IPS-18c (cell line): ENCODE results near the gene HPCAL1.
"Not testable (repeated sequence)": the region's sequence is repeated elsewhere in the genome, so short reads cannot be mapped to it uniquely, and the experiment has no call there.

Source experiments
- H3K4me3 ChIP-seq: 2 replicates; pipeline ENCODE4 v1.7.0; 2013; ENCODE audit warnings: low read depth, mild to moderate bottlenecking, low read length, moderate library complexity; ENCODE audit not compliant: insufficient read depth
- H3K9me3 ChIP-seq: one replicate; pipeline ENCODE4 v1.6.1; 2013; ENCODE audit warnings: mild to moderate bottlenecking, low read length, moderate library complexity; ENCODE audit not compliant: control insufficient read depth, insufficient read depth

Gene HPCAL1

DNA sequence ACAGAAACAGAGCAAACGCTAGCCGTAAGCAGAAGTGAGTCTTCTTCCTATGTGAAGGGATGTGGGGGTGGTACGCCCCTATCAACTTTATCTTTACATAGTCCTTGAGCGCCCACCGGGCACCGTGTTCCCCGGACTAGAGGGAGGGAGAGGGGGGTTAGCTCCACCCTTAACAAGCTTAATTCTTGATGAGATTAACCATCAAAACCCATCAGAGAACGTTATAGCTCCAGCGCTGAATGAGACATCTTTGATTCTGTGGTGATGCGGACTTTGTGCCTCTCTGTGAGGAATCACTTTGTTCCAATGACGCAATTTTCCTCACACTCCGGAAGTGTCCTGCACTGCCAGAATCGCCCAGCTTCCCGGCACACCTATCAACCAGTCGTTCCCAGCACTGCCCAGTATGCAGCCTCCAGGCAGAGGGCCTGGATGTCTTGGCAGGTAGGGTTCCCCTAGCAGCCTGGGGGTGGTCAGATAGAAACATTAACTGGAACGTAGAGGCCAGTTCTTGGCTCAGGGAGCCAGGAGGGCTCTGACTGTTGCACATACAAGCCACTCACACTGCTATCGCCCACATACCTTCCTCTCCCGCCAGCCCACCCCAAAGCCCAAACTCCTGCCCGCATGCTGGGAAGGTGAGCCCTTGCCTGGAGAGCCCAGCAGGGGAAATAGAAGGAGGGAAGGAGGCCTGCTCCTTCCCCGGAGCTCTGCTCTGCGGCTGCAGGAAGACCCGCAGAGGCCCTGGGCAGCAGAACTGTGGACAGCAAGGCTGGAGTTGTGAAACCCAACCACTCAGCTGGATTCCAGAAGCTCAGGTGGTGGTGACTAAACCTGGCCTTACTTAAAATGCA lies 147.4 kb downstream of the HPCAL1 start:
- H3K4me3 ChIP-seq, result no peak overlapping the region
- no peaks in the 10 kb centered on the region for H3K9me3 ChIP-seq

DNA sequence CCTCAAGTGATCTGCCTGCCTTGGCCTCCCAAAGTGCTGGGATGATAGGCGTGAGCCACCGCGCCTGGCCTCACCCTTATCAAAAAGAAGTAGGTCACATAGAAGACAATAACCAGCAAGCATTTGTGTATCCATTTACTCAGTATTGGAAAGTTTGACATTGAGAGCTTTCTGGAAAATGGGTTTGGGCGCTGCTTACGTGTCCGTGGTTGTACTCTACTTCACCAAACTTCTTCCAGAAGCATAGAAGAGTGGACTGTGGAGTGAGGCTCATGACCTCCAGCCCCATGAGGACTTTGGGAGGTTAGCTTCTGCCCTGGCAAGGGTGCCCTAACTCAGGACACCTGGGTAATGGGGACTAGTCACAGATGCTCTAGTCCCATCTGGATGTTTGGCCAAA lies 149.1 kb downstream of the HPCAL1 start:
- no peak overlapping the region for H3K4me3 ChIP-seq
- no peaks in the 10 kb centered on the region for H3K9me3 ChIP-seq

- no peaks in the 10 kb centered on the region for H3K9me3 ChIP-seq
These were observed 149.6 kb downstream of the HPCAL1 start for GRCh38 chr2:10452312-10452711.

DNA sequence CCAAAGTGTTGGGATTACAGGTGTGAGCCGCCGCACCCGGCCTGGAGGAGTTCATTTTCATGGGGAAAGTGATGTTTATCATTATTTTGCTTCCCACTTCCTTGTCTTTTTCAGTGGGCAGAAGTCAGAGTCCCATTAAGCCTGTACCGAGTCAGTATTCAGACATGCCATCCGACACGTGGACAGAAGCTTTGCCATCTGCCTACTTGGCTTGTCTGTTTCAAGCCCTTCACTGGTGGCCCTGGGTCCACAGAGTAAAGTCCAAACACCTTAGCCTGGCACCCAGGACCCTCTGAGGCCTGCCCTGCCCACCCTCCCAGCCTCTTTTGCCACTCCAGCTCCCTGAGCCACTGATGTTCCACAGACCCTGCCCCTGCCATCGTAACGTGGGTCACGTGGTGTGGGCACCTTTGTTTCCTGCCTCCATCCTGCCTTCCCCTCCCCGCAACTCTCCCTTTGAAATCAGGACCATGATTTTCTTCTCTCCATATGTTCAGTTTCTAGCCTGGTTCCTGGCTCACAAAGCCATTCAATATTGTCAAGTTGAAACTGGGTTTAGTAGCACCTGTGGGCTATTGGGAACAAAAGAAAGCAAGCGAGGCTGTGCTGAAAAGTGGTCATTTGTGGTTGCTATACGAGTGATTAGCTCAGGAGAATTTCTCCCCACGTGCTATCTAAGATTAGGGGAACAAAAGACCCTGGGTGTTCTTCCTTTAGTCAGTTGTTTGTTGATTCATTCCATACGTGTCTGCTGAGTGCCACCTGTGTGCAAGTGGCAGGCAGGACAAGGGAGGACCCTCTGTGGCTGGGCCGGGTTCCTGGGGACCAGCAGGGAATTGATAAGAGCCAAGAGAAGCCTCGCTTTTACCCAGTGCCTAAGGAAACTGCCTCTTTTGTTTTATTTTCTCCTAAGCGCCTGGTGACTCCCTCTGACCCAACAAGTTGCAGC lies 150.5 kb downstream of the HPCAL1 start:
- H3K9me3 ChIP-seq, result no peaks in the 10 kb centered on the region

More at GRCh38 chr2:10452312-10452711, 149.6 kb downstream of the HPCAL1 start:
- no peak overlapping the region for H3K4me3 ChIP-seq

GRCh38 chr2:10453905-10454298 lies 151.2 kb downstream of the HPCAL1 start:
- Histone ChIP-seq H3K4me3 (no peak overlapping the region), H3K9me3 (no peaks in the 10 kb centered on the region)

More for the DNA sequence above, 150.5 kb downstream of the HPCAL1 start:
- no peak overlapping the region for H3K4me3 ChIP-seq

DNA sequence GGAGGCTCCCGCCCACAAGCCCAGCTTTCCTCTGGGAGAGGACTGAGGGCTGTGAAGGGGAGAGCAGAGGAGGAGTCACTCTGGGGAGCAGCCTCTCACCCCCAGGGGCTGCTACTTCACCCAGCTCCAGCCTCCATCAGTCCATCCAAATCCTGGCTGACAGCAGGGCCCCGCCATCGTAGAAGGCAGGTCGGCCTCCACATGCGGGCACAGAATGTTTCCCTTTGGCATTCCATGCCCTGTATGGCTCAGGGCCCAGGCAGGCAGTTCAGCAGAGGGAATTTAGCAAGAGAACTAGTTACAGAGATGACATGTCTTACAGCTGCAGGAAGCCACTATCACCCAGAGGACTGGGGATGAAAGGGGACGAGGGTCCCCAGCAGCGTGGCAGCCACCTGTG lies 151.8 kb downstream of the HPCAL1 start:
- H3K9me3 ChIP-seq, result no peaks in the 10 kb centered on the region
- no peak overlapping the region for H3K4me3 ChIP-seq

GRCh38 chr2:10457195-10457594 lies 154.5 kb downstream of the HPCAL1 start:
- H3K9me3 ChIP-seq, H3K4me3 ChIP-seq: not testable (repeated sequence)

DNA sequence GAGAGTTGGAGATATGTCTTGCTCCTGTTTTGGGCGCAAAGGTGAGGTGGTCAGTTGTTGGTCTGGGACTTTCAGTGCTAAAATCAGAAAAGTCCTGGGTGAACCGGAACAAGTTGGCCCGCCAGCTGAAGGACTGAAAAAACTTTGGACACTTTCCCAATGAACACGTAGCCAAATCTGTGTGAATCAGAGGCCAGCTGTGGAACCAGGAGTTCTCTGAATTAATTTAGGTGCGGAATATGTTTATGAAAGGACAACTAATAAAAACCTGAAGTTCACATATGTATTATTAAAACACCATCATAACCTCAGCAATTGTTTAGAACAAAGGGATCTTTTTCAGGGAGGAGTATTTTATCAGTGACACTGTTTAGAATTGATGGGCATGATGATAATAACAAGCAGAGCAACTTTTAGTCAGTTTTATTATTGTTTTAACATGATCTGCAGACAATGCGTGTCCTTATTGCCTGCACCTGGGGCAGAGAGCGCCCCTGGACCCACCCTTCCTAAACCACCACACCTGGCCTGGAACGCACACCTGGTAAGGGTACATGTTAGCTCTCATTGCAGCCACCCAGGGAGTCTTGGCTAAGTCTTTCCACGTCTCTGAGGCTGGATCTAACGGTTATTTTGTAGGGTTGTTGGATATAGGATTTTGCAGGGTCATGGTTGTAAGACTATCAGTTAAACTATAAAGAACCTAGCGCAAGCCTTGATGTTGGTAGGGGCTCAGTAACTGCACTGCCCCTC lies 155.3 kb downstream of the HPCAL1 start:
- Histone ChIP-seq H3K9me3 (no peaks in the 10 kb centered on the region), H3K4me3 (no peak overlapping the region)

DNA sequence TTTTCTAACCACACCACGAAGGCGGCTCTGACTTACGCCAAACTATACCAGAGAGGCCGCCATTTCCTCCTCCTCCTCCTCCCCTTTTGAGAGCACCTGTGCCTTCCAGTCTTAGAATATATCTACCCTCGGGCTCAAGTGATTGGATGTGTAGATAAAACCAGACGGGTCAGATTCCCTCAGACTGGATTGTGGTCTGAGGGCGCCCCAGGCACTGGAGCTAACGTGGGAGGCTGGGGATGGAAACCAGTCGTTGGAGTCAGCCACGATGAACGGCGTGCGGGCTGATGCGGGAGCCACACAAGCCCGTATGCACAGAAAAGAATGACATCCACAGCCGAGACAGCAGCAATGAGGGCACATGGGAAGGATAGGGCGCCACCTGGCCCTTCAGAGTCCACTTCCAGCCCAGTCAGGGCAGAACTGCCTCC lies 157.7 kb downstream of the HPCAL1 start:
- H3K9me3 ChIP-seq, result no peaks in the 10 kb centered on the region
- no peak overlapping the region for H3K4me3 ChIP-seq

DNA sequence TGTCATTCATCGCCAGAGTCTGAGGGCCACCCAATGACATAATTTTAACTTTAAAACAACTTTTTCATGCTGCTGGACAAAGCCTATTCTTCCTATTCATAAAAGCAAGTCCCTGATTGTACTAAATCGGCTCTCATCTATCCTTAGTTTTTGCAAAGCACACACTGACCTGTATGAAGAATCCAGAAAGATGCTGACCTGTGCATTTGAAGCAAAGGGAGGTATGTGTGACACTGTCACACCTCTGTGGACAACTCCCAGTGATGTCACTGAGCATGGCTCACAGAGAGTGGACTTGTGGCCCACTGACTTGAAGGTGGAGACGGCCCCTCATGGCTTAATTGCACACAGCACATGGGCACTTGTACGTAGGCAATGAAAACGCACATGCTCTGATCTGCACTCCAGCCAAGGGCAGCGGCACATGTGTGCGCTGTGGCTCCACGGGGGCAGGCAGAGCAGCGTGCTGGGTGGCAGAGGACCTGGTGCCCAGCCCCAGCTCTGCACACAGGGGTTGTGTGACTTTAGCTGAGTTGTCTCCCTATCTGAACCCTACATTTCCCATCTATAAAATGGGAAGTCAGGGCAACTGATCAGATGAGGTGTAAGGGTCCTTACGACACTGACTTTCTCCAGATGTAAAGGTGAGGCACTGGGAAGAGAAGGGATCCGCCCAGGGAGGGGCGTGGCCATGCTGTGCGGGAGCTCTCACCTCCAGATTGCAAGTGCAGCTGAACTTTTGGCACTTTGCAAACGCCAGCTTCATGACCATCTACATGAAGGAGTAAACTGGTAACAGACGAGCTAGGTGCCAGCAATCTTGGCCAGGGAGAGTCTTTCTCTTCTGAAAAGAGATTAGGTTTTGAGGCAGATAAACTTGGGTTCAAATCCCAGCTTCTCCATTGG lies 159.7 kb downstream of the HPCAL1 start:
- Histone ChIP-seq H3K4me3 (no peak overlapping the region), H3K9me3 (no peaks in the 10 kb centered on the region)

DNA sequence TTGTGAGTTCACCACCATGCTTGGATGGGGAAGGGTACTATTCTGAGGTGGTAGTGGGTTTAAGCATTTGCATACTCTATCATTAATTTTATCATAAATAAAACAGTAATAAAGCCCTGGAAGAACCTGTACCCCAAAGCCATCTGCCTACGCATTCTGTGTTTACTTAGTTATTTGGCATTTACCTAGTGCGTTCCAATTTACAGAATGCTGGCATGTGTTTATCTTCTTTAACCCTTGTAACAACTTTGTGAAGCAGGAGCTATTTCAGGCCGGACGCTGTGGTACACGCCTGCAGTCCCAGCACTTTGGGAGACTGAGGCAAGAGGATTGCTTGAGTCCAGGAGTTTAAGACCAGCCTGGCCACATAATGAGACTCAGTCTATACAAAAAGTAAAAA lies 163.2 kb downstream of the HPCAL1 start:
- no peaks in the 10 kb centered on the region for H3K9me3 ChIP-seq
- H3K4me3 ChIP-seq, result no peak overlapping the region

DNA sequence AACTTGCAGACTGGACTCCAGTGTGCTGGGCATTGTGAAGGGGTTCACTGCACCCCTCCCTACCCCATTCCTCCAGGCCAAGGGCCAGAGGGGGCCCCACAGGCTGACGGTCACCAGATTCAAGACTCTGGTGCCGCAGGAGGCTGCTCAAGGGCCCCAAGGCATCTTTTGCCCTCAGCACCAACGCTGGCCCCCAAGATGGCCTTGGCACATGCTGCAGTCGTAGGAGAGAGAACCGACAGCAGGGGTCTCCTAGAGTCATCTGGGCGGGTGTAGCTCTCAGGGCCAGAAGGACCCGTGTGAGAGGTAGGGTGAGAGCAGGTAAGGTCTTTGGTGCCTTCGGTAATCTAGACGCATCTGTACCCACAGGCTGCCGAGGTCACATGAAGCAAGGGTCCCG lies 164.1 kb downstream of the HPCAL1 start:
- H3K9me3 ChIP-seq, result no peaks in the 10 kb centered on the region
- H3K4me3 ChIP-seq, result no peak overlapping the region

DNA sequence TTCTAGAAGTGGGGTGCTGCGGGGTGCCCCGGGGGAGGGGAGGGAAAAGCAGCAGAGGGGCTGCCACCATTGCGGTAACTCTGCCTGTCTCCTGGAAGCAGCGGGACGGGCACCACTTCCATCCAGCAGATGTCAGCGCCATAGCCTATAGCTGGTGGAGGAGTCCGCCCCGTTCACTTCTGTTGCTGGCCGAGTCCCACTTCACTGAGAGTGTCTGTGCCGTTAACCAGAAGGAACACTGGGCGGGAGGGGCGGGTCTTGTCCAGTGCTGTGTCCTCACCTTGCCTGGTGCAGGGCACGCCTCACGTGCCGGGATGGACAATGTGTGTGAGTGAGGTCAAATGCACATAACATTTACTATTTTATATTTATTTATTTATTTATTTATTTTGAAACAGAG lies 164.7 kb downstream of the HPCAL1 start:
- no peaks in the 10 kb centered on the region for H3K9me3 ChIP-seq
- H3K4me3 ChIP-seq, result no peak overlapping the region

- no peaks in the 10 kb centered on the region for H3K9me3 ChIP-seq
- no peak overlapping the region for H3K4me3 ChIP-seq
These were observed 166.6 kb downstream of the HPCAL1 start for GRCh38 chr2:10469301-10469700.

- no peaks in the 10 kb centered on the region for H3K9me3 ChIP-seq
- no peak overlapping the region for H3K4me3 ChIP-seq
These were observed 167.4 kb downstream of the HPCAL1 start for GRCh38 chr2:10469955-10470608.

GRCh38 chr2:10471046-10471571 lies 168.4 kb downstream of the HPCAL1 start:
- Histone ChIP-seq H3K9me3 (no peaks in the 10 kb centered on the region), H3K4me3 (no peak overlapping the region)
